Mucosa of stomach (tissue), 1 donor: ENCODE data around the gene LARP6.
"Not testable (repeated sequence)": the region's sequence is repeated elsewhere in the genome, so short reads cannot be mapped to it uniquely, and the experiment has no call there.

Experiments
- H3K27me3 ChIP-seq: one replicate; pipeline ENCODE4 v1.7.0; 2013; ENCODE audit warnings: mild to moderate bottlenecking, low read length; ENCODE audit not compliant: control insufficient read depth, insufficient read depth
- H3K36me3 ChIP-seq: one replicate; pipeline ENCODE4 v1.7.0; 2013; ENCODE audit warnings: low read length; ENCODE audit not compliant: control insufficient read depth, insufficient read depth
- H3K4me1 ChIP-seq: one replicate; pipeline ENCODE4 v1.7.0; 2013; ENCODE audit warnings: mild to moderate bottlenecking, low read length; ENCODE audit not compliant: control insufficient read depth, insufficient read depth
- H3K4me3 ChIP-seq: one replicate; pipeline ENCODE4 v1.7.0; 2013; ENCODE audit warnings: low read length
- H3K9ac ChIP-seq: one replicate; pipeline ENCODE4 v1.7.0; 2013; ENCODE audit warnings: mild to moderate bottlenecking, low read length, moderate library complexity
- H3K9me3 ChIP-seq: one replicate; pipeline ENCODE4 v1.7.0; 2013; ENCODE audit warnings: mild to moderate bottlenecking, low read length, moderate library complexity; ENCODE audit not compliant: control insufficient read depth
- donor health status: Pancreatic carcinoma.

Gene LARP6

GRCh38 chr15:70871490-70871889 is 17.5 kb upstream of the LARP6 start:
- H3K9me3 ChIP-seq, H3K9ac ChIP-seq, H3K27me3 ChIP-seq, H3K4me3 ChIP-seq, H3K4me1 ChIP-seq, H3K36me3 ChIP-seq: not testable (repeated sequence)

GRCh38 chr15:70870051-70870450 is 16.1 kb upstream of the LARP6 start:
- Histone ChIP-seq H3K9me3 (no peaks in the 10 kb centered on the region), H3K27me3 (no peaks in the 10 kb centered on the region), H3K4me1 (no peaks in the 10 kb centered on the region), H3K4me3 (no peak overlapping the region), H3K9ac (no peak overlapping the region), H3K36me3 (no peaks in the 10 kb centered on the region)

- H3K4me1 ChIP-seq, result no peaks in the 10 kb centered on the region
- no peaks in the 10 kb centered on the region for H3K27me3 ChIP-seq
- H3K36me3 ChIP-seq, result no peaks in the 10 kb centered on the region
- no peaks in the 10 kb centered on the region for H3K9me3 ChIP-seq
- no peak overlapping the region for H3K9ac ChIP-seq
- H3K4me3 ChIP-seq, result no peak overlapping the region
These were observed 15.4 kb upstream of the LARP6 start for GRCh38 chr15:70869346-70869745.

DNA sequence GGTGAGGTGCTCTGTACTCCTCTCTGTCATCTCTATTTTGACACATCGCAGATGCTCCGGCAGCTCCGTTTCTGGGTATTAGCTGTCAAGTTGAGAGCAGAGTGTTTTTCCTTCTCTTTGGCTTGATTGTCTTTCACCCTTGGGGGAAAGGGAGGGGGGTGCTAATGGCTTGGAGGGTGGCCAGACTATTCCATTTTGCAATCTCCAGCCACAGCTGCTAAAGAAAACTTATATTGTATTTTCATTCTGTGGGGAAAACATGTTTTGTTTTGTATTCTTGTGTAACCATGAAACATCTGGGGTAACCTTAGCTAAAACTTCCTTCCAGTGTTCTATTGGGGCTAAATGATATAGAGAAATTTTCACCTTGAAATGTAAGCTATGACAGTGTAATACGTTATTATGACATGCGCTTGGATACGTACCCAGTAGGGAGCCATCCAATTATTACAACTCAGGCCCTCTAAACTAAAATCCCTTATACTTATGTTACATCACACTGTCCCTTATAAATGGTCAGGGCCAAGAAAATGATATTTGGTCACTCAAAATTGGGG is 14.0 kb upstream of the LARP6 start:
- H3K9me3 ChIP-seq, result no peaks in the 10 kb centered on the region
- no peaks in the 10 kb centered on the region for H3K27me3 ChIP-seq
- H3K9ac ChIP-seq, result no peak overlapping the region
- no peaks in the 10 kb centered on the region for H3K36me3 ChIP-seq
- H3K4me1 ChIP-seq, result no peaks in the 10 kb centered on the region
- H3K4me3 ChIP-seq, result no peak overlapping the region

- H3K36me3 ChIP-seq, result no peaks in the 10 kb centered on the region
- H3K9me3 ChIP-seq, result no peaks in the 10 kb centered on the region
- H3K4me1 ChIP-seq, result no peaks in the 10 kb centered on the region
- H3K4me3 ChIP-seq, result no peak overlapping the region
- no peaks in the 10 kb centered on the region for H3K27me3 ChIP-seq
- H3K9ac ChIP-seq, result no peak overlapping the region
These were observed 13.2 kb upstream of the LARP6 start for GRCh38 chr15:70866982-70867641.

GRCh38 chr15:70863450-70864218 is 9.7 kb upstream of the LARP6 start:
- Histone ChIP-seq H3K36me3 (no peaks in the 10 kb centered on the region), H3K9ac (no peak overlapping the region), H3K27me3 (peaks cover 4% of the 10 kb centered on the region), H3K9me3 (no peaks in the 10 kb centered on the region), H3K4me3 (no peak overlapping the region), H3K4me1 (no peaks in the 10 kb centered on the region)

GRCh38 chr15:70859998-70860397 is 6.0 kb upstream of the LARP6 start:
- Histone ChIP-seq H3K4me1 (no peaks in the 10 kb centered on the region), H3K4me3 (no peak overlapping the region), H3K9me3 (no peaks in the 10 kb centered on the region), H3K36me3 (no peaks in the 10 kb centered on the region), H3K9ac (no peak overlapping the region), H3K27me3 (peaks cover 4% of the 10 kb centered on the region)

GRCh38 chr15:70859322-70859908 is 5.5 kb upstream of the LARP6 start:
- no peaks in the 10 kb centered on the region for H3K9me3 ChIP-seq
- H3K9ac ChIP-seq, result no peak overlapping the region
- no peak overlapping the region for H3K4me3 ChIP-seq
- no peaks in the 10 kb centered on the region for H3K36me3 ChIP-seq
- peaks cover 8% of the 10 kb centered on the region for H3K27me3 ChIP-seq
- no peaks in the 10 kb centered on the region for H3K4me1 ChIP-seq

DNA sequence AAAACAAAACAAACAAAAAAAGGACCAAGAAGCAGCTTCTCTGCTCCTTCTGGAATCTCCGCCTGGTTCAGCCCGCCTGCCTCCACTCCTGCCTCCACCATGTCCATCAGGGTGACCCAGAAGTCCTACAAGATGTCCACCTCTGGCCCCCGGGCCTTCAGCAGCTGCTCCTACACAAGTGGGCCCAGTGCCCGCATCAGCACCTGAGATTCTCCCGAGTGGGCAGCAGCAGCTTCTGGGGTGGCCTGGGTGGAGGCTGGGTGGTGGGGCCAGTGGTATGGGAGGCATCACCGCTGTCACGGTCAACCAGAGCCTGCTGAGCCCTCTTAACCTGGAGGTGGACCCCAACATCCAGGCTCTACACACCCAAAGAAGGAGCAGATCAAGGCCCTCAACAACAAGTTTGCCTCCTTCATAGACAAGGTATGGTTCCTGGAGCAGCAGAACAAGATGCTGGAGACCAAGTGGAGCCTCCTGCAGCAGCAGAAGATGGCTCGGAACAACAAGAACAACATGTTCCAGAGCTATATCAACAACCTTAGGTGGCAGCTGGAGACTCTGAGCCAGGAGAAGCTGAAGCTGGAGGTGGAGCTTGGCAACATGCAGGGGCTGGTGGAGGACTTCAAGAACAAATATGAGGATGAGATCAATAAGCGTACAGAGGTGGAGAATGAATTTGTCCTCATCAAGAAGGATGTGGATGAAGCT is 4.8 kb upstream of the LARP6 start:
- peaks cover 11% of the 10 kb centered on the region for H3K27me3 ChIP-seq
- H3K4me1 ChIP-seq, result not testable (repeated sequence)

GRCh38 chr15:70857562-70858285 is 3.8 kb upstream of the LARP6 start:
- Histone ChIP-seq H3K9ac (no peak overlapping the region), H3K36me3 (no peaks in the 10 kb centered on the region), H3K27me3 (peaks cover 22% of the 10 kb centered on the region), H3K4me3 (no peak overlapping the region), H3K4me1 (no peaks in the 10 kb centered on the region), H3K9me3 (no peaks in the 10 kb centered on the region)

More for the DNA sequence above, 4.8 kb upstream of the LARP6 start:
- not testable (repeated sequence) for H3K9me3 ChIP-seq, H3K9ac ChIP-seq, H3K36me3 ChIP-seq, H3K4me3 ChIP-seq

DNA sequence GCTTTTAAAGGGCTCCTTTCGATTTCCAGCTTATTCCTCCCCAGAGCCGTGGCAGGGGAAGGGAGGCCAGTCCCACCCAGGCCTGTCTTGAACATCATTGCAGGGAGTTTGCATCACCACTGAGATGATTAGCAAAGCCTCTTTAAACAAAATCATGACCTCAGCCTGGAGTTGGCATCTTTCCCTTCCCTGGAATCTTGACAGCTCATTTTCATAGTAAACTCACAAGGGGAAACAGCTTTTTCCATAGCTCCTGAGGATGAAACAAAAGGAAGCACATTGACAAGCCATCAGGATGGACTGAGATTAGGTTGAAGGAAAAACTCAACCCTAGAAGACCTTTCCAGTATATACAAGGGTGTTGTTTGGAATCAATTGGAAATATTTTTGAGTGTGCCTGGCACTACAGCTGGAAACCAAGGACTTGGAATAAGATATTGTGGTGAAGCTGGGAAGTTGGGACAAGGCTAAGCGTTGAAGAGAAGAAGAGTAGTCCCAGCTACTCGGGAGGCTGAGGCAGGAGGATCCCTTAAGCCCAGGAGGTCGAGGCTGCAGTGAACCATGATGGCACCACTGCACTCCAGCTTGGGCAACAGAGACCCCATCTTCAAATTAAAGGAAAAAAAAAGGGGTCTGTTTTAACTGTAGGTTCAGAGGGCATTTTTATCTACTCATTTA is 3.1 kb upstream of the LARP6 start:
- Histone ChIP-seq H3K9me3 (no peaks in the 10 kb centered on the region), H3K9ac (no peak overlapping the region), H3K27me3 (peaks cover 29% of the 10 kb centered on the region), H3K4me1 (no peaks in the 10 kb centered on the region), H3K4me3 (no peak overlapping the region), H3K36me3 (no peaks in the 10 kb centered on the region)
